Left cardiac atrium (tissue), 4 donors: ENCODE data around the gene C3orf80. TPM values are rescaled to one million over a fixed set of nuclear protein-coding genes. Genes with fewer than 3 reads are reported as not detected.

Experiments used
- ATAC-seq, 2 donors: fragments of 200-7000 bp; cut with Tn5 transposase; one replicate each; pipeline ENCODE4 v1.9.1; 2020; ENCODE audit warnings: mild to moderate bottlenecking in 2 of 2, moderate library complexity in 2 of 2
- DNase-seq: peaks from one replicate; pipeline ENCODE4 v3.0.0-alpha.2; 2020
- intact Hi-C, 2 donors: fragments of 100-400 bp; cut with DNase I; formaldehyde crosslinking; loops; one replicate each; pipeline versions ENCODE4 v1.14.1 to v1.15.1; 2022 to 2023
- total RNA-seq, 2 donors: library from RNA; stranded (reverse); fragmentation: NEBNext Ultra II Directional; extraction: Animal tissue kit (Norgen Biotek cat#: 25700); gene quantifications; one replicate each; pipeline ENCODE4 v1.2.1, GENCODE V29; 2021
- donor health status: DM: no; HTN: yes; CAD: no.
- donor health status: DM: no; HTN: yes; CAD: no; lungs with severe emphysema.
- donor health status: DM: yes; HTN: yes; CAD: no.
- donor health status: Dilated cardiomyopathy.

Gene C3orf80
- total RNA-seq, 2 donors from 2014 or later, result 0.47 to 0.81 TPM

- DNase-seq, result no peak
- ATAC-seq, result no peak
- intact Hi-C loops, result no loop called here
These were observed 39.9 kb downstream of the C3orf80 start for GRCh38 chr3:160265088-160265487.

Other genes starting within 250 kb of the C3orf80 start
- gene IL12A, start 236.6 kb upstream of the C3orf80 start, total RNA-seq, result under 1 TPM; 0.24 to 0.42 TPM
- gene IFT80, start 173.8 kb downstream of the C3orf80 start, total RNA-seq, result 10 to 100 TPM; 11.6 to 13.6 TPM
- gene SMC4, start 174.2 kb downstream of the C3orf80 start, total RNA-seq, result 10 to 100 TPM; 11.1 to 19.4 TPM
- gene TRIM59, start 224.4 kb downstream of the C3orf80 start, total RNA-seq, result under 1 TPM; 0.50 to 0.76 TPM